Naive thymus-derived CD4-positive, alpha-beta T cell (primary cell): ENCODE measurements around the gene LMO7. TPM values are rescaled to one million over a fixed set of nuclear protein-coding genes. Genes with fewer than 3 reads are reported as not detected.

Experiments
- ATAC-seq: fragments of 150-1000 bp; cut with Tn5 transposase; 2 replicates; pipeline ENCODE4 v1.10.0; 2021; ENCODE audit warnings: mild to moderate bottlenecking, moderate library complexity
- CTCF ChIA-PET: fragments of 350-600 bp; sonication (Branson Sonifier 250); formaldehyde crosslinking; loops from one replicate; lab custom pipeline; 2021; ENCODE audit warnings: antibody characterized with exemption; lab: Charles Lee
- POLR2A ChIA-PET: fragments of 350-600 bp; sonication (Branson Sonifier 250); formaldehyde crosslinking; loops from one replicate; lab custom pipeline; 2021; ENCODE audit warnings: antibody characterized with exemption, inconsistent platforms; lab: Charles Lee
- DNase-seq, 9 donors: peaks; one replicate each; pipeline versions ENCODE4 v3.0.0 to v3.0.0-alpha.2; 2020 to 2022; ENCODE audit warnings: mixed read lengths in 1 of 9
- H3K27ac ChIP-seq: one replicate; pipeline ENCODE4 v1.7.0; 2013; ENCODE audit warnings: mild to moderate bottlenecking, low read depth, low read length, moderate library complexity
- H3K27me3 ChIP-seq, 2 donors: one replicate each; pipeline ENCODE4 v1.7.0; 2013; ENCODE audit warnings: low read length in 2 of 2, mild to moderate bottlenecking in 2 of 2, moderate library complexity in 2 of 2; ENCODE audit not compliant: control insufficient read depth in 2 of 2, insufficient read depth in 2 of 2
- H3K36me3 ChIP-seq, 3 experiments: 1 replicate in 2 of 3; 2 replicates in 1 of 3; pipeline ENCODE4 v1.7.0; 2013; ENCODE audit warnings: low read length in 3 of 3, mild to moderate bottlenecking in 3 of 3, moderate library complexity in 1 of 3; ENCODE audit not compliant: insufficient read depth in 3 of 3, control insufficient read depth in 2 of 3
- H3K4me1 ChIP-seq, 2 donors: one replicate each; pipeline ENCODE4 v1.7.0; 2013; ENCODE audit warnings: low read length in 2 of 2, mild to moderate bottlenecking in 2 of 2, moderate library complexity in 1 of 2; ENCODE audit not compliant: control insufficient read depth in 2 of 2, insufficient read depth in 2 of 2
- H3K4me3 ChIP-seq: 2 replicates; pipeline ENCODE4 v1.7.0; 2013; ENCODE audit warnings: mild to moderate bottlenecking, low read length
- H3K9me3 ChIP-seq, 3 experiments: 1 replicate in 2 of 3; 2 replicates in 1 of 3; pipeline ENCODE4 v1.7.0; 2013; ENCODE audit warnings: low read length in 3 of 3; ENCODE audit not compliant: control insufficient read depth in 2 of 3
- H3K27ac Mint-ChIP-seq, 9 donors: one replicate each; pipeline ENCODE4 v1.8.0; 2020 to 2022; ENCODE audit warnings: mixed read lengths in 9 of 9, mild to moderate bottlenecking in 8 of 9, moderate library complexity in 5 of 9, inconsistent platforms in 2 of 9
- H3K27me3 Mint-ChIP-seq, 5 donors: one replicate each; pipeline ENCODE4 v1.8.0; 2021 to 2022; ENCODE audit warnings: mixed read lengths in 5 of 5, mild to moderate bottlenecking in 1 of 5
- H3K36me3 Mint-ChIP-seq, 5 donors: one replicate each; pipeline ENCODE4 v1.8.0; 2020 to 2022; ENCODE audit warnings: mixed read lengths in 5 of 5, mild to moderate bottlenecking in 3 of 5, inconsistent platforms in 1 of 5
- H3K4me1 Mint-ChIP-seq, 7 donors: one replicate each; pipeline ENCODE4 v1.8.0; 2020 to 2022; ENCODE audit warnings: mixed read lengths in 7 of 7, mild to moderate bottlenecking in 3 of 7, inconsistent platforms in 1 of 7
- H3K4me3 Mint-ChIP-seq, 10 donors: one replicate each; pipeline ENCODE4 v1.8.0; 2020 to 2022; ENCODE audit warnings: mild to moderate bottlenecking in 10 of 10, mixed read lengths in 10 of 10, moderate library complexity in 6 of 10, inconsistent platforms in 2 of 10
- H3K9me3 Mint-ChIP-seq, 11 donors: one replicate each; pipeline ENCODE4 v1.8.0; 2020 to 2022; ENCODE audit warnings: mixed read lengths in 11 of 11, mild to moderate bottlenecking in 4 of 11, inconsistent platforms in 1 of 11, moderate library complexity in 1 of 11
- intact Hi-C, 2 donors: fragments of 100-400 bp; cut with micrococcal nuclease; formaldehyde crosslinking; loops; one replicate each; pipeline ENCODE4 v1.15.1; 2023
- polyA plus RNA-seq, 2 donors: library from polyadenylated mRNA; unstranded; fragments of 300-500 nt; fragmentation: Illumina TruSeq; gene quantifications; one replicate each; pipeline ENCODE4 v1.2.3, GENCODE V29; 2021
- total RNA-seq, 6 experiments: library from RNA in 5 of 6; stranded (reverse) in 5 of 6; gene quantifications; 1 replicate in 5 of 6; 2 replicates in 1 of 6; pipeline ENCODE4 v1.2.3 and lab custom pipeline; 2021 to 2026

Gene LMO7
- total and polyA plus RNA-seq, 7 experiments from 2014 or later: 18.0 to 68.1 (median 37.8) TPM

- no peak overlapping the region for H3K4me3 ChIP-seq
- POLR2A ChIA-PET: interaction anchor here (0.7 kb wide), 1 partner anchor 107 kb away, joined by 3 read pairs; no protein-coding TSS in a partner anchor
- CTCF ChIA-PET: interaction anchor here (1.6 to 2.1 kb wide), 2 partner anchors 9 to 179 kb away, joined by 3 to 9 read pairs; no protein-coding TSS in a partner anchor
These were observed 231.4 kb downstream of the LMO7 start for GRCh38 chr13:75867379-75868117.

GRCh38 chr13:75869981-75870380, 233.9 kb downstream of the LMO7 start:
- no peaks in the 10 kb centered on the region for H3K36me3 Mint-ChIP-seq
- Histone ChIP-seq H3K27me3 (no peaks in the 10 kb centered on the region), H3K36me3 (no peaks in the 10 kb centered on the region), H3K27ac (peak overlapping the region; percentile 52), H3K4me3 (peak overlapping the region; percentile 50), H3K9me3 (no peaks in the 10 kb centered on the region), H3K4me1 (peaks cover 0 to 13% of the 10 kb centered on the region in 2 donors)
- peaks cover 4 to 25% (median 15%) of the 10 kb centered on the region in 7 donors for H3K4me1 Mint-ChIP-seq
- POLR2A ChIA-PET: interaction anchor here (0.6 to 1.4 kb wide), 2 partner anchors 64 to 110 kb away, joined by 4 read pairs; no protein-coding TSS in a partner anchor
- CTCF ChIA-PET: interaction anchor here (0.7 to 2.8 kb wide), 14 partner anchors 8 to 1032 kb away, joined by 3 to 13 read pairs (median 4); no protein-coding TSS in a partner anchor
- intact Hi-C loops: loop anchor here (1.0 to 10.0 kb wide), 11 partner anchors 107 to 1459 kb away; partner anchors contain the start of gene LMO7 (in 1 of the 2)
- peaks cover 0 to 13% (median 3%) of the 10 kb centered on the region in 5 donors for H3K27me3 Mint-ChIP-seq
- peak overlapping the region; percentile 60 to 85 (median 80) for H3K4me3 Mint-ChIP-seq
- DNase-seq (peak in 7 of 9 donors; percentile 36 to 65 (median 53)), ATAC-seq (peak; percentile 81)
- H3K27ac Mint-ChIP-seq: peak overlapping the region; percentile 72 to 92 (median 86)
- no peaks in the 10 kb centered on the region for H3K9me3 Mint-ChIP-seq

More at GRCh38 chr13:75867379-75868117, 231.4 kb downstream of the LMO7 start:
- peaks cover 0 to 13% (median 3%) of the 10 kb centered on the region in 5 donors for H3K27me3 Mint-ChIP-seq
- peaks cover 4 to 25% (median 15%) of the 10 kb centered on the region in 7 donors for H3K4me1 Mint-ChIP-seq
- H3K36me3 Mint-ChIP-seq: no peaks in the 10 kb centered on the region
- H3K4me3 Mint-ChIP-seq: no peak overlapping the region
- H3K27ac Mint-ChIP-seq: no peak overlapping the region
- H3K9me3 ChIP-seq: no peaks in the 10 kb centered on the region
- no peak overlapping the region for H3K27ac ChIP-seq
- H3K36me3 ChIP-seq: no peaks in the 10 kb centered on the region
- no peaks in the 10 kb centered on the region for H3K27me3 ChIP-seq
- ATAC-seq (no peak), DNase-seq (no peak)
- intact Hi-C loops: loop anchor here in 1 of 2 donors (2.0 kb wide), 1 partner anchor 149 kb away; no protein-coding TSS in a partner anchor
- peaks cover 0 to 13% of the 10 kb centered on the region in 2 donors for H3K4me1 ChIP-seq
- H3K9me3 Mint-ChIP-seq: no peaks in the 10 kb centered on the region

- peaks cover 0 to 13% (median 3%) of the 10 kb centered on the region in 5 donors for H3K27me3 Mint-ChIP-seq
- H3K36me3 ChIP-seq: no peaks in the 10 kb centered on the region
- H3K4me3 Mint-ChIP-seq: peak overlapping the region; percentile 60 to 85 (median 80)
- ATAC-seq (peak; percentile 75), DNase-seq (peak in 6 of 9 donors; percentile 12 to 61 (median 38))
- H3K27ac ChIP-seq: peak overlapping the region; percentile 52
- peaks cover 4 to 29% (median 19%) of the 10 kb centered on the region in 7 donors for H3K4me1 Mint-ChIP-seq
- no peaks in the 10 kb centered on the region for H3K9me3 ChIP-seq
- ChIA-PET POLR2A (interaction anchor here (0.6 to 1.4 kb wide), 2 partner anchors 65 to 110 kb away, joined by 4 read pairs; no protein-coding TSS in a partner anchor), CTCF (interaction anchor here (0.5 to 2.8 kb wide), 15 partner anchors 8 to 1032 kb away, joined by 3 to 13 read pairs (median 4); no protein-coding TSS in a partner anchor)
- peaks cover 0 to 13% of the 10 kb centered on the region in 2 donors for H3K4me1 ChIP-seq
- H3K9me3 Mint-ChIP-seq: no peaks in the 10 kb centered on the region
- no peaks in the 10 kb centered on the region for H3K27me3 ChIP-seq
- H3K27ac Mint-ChIP-seq: peak overlapping the region; percentile 72 to 92 (median 86)
- H3K36me3 Mint-ChIP-seq: no peaks in the 10 kb centered on the region
- peak overlapping the region; percentile 50 for H3K4me3 ChIP-seq
- intact Hi-C loops: loop anchor here (1.0 to 10.0 kb wide), 10 partner anchors 108 to 1458 kb away; partner anchors contain the start of gene LMO7 (in 1 of the 2)
These were observed 234.3 kb downstream of the LMO7 start for GRCh38 chr13:75870397-75870903.

- Mint-ChIP-seq H3K27ac (peak overlapping the region in 5 of 9 donors; percentile 81 to 92 (median 89)), H3K27me3 (peaks cover 0 to 13% (median 3%) of the 10 kb centered on the region in 5 donors), H3K4me3 (peak overlapping the region in 7 of 10 donors; percentile 9 to 80 (median 50)), H3K4me1 (peaks cover 4 to 34% (median 25%) of the 10 kb centered on the region in 7 donors), H3K9me3 (no peaks in the 10 kb centered on the region), H3K36me3 (no peaks in the 10 kb centered on the region)
- ATAC-seq (no peak), DNase-seq (no peak)
- no peak overlapping the region for H3K27ac ChIP-seq
- ChIA-PET POLR2A (interaction anchor here (1.4 kb wide), 1 partner anchor 111 kb away, joined by 4 read pairs; no protein-coding TSS in a partner anchor), CTCF (interaction anchor here (0.5 to 2.8 kb wide), 9 partner anchors 9 to 1031 kb away, joined by 3 to 13 read pairs (median 4); no protein-coding TSS in a partner anchor)
- no peaks in the 10 kb centered on the region for H3K9me3 ChIP-seq
- intact Hi-C loops: loop anchor here (2.0 to 10.0 kb wide), 5 partner anchors 108 to 1458 kb away; partner anchors contain the start of gene LMO7 (in 1 of the 2)
- H3K36me3 ChIP-seq: no peaks in the 10 kb centered on the region
- peaks cover 0 to 13% of the 10 kb centered on the region in 2 donors for H3K4me1 ChIP-seq
- H3K27me3 ChIP-seq: no peaks in the 10 kb centered on the region
- H3K4me3 ChIP-seq: peak overlapping the region; percentile 50
These were observed 234.9 kb downstream of the LMO7 start for GRCh38 chr13:75871059-75871458.

GRCh38 chr13:75872980-75873379, 236.8 kb downstream of the LMO7 start:
- Mint-ChIP-seq H3K4me3 (no peak overlapping the region), H3K27ac (peak overlapping the region in 1 of 9 donors; percentile 21), H3K4me1 (peaks cover 7 to 39% (median 28%) of the 10 kb centered on the region in 7 donors), H3K27me3 (peaks cover 0 to 12% (median 7%) of the 10 kb centered on the region in 5 donors), H3K36me3 (no peaks in the 10 kb centered on the region), H3K9me3 (no peaks in the 10 kb centered on the region)
- ATAC-seq: no peak
- POLR2A ChIA-PET: no interaction called here
- H3K4me1 ChIP-seq: peaks cover 3 to 13% of the 10 kb centered on the region in 2 donors
- H3K27ac ChIP-seq: no peak overlapping the region
- no peak for DNase-seq
- H3K4me3 ChIP-seq: no peak overlapping the region
- H3K36me3 ChIP-seq: no peaks in the 10 kb centered on the region
- no peaks in the 10 kb centered on the region for H3K9me3 ChIP-seq
- no peaks in the 10 kb centered on the region for H3K27me3 ChIP-seq
- CTCF ChIA-PET: interaction anchor here (0.6 to 1.3 kb wide), 6 partner anchors 9 to 1031 kb away, joined by 3 to 6 read pairs (median 3); no protein-coding TSS in a partner anchor
- intact Hi-C loops: loop anchor here (5.0 to 10.0 kb wide), 2 partner anchors 236 to 318 kb away; partner anchors contain the start of gene LMO7 (in 1 of the 2)

- intact Hi-C loops: loop anchor here (5.0 to 10.0 kb wide), 2 partner anchors 236 to 319 kb away; partner anchors contain the start of gene LMO7 (in 1 of the 2)
- ChIA-PET CTCF (interaction anchor here (0.7 to 1.3 kb wide), 5 partner anchors 8 to 1030 kb away, joined by 3 read pairs; no protein-coding TSS in a partner anchor), POLR2A (no interaction called here)
These were observed 237.4 kb downstream of the LMO7 start for GRCh38 chr13:75873494-75873893.

More at GRCh38 chr13:75873494-75873893, 237.4 kb downstream of the LMO7 start:
- Histone ChIP-seq H3K4me3 (no peak overlapping the region), H3K4me1 (peaks cover 3 to 13% of the 10 kb centered on the region in 2 donors), H3K27me3 (no peaks in the 10 kb centered on the region), H3K36me3 (no peaks in the 10 kb centered on the region), H3K27ac (no peak overlapping the region), H3K9me3 (no peaks in the 10 kb centered on the region)
- H3K9me3 Mint-ChIP-seq: no peaks in the 10 kb centered on the region
- H3K27ac Mint-ChIP-seq: no peak overlapping the region
- H3K27me3 Mint-ChIP-seq: peaks cover 0 to 12% (median 8%) of the 10 kb centered on the region in 5 donors
- no peaks in the 10 kb centered on the region for H3K36me3 Mint-ChIP-seq
- H3K4me1 Mint-ChIP-seq: peaks cover 7 to 39% (median 28%) of the 10 kb centered on the region in 7 donors
- no peak overlapping the region for H3K4me3 Mint-ChIP-seq
- ATAC-seq (no peak), DNase-seq (no peak)
